Neural crest cell (in vitro differentiated cells): Measurements from ENCODE around the gene FBXL17. TPM values are rescaled to one million over a fixed set of nuclear protein-coding genes. Genes with fewer than 3 reads are reported as not detected.
"Not testable (repeated sequence)": the region's sequence is repeated elsewhere in the genome, so short reads cannot be mapped to it uniquely, and the experiment has no call there.

Experiments used
- DNase-seq: peaks from one replicate; pipeline ENCODE4 v3.0.0; 2021; ENCODE audit warnings: low read depth, mixed read lengths, low spot score
- H3K27ac Mint-ChIP-seq: one replicate; pipeline ENCODE4 v1.8.0; 2021; ENCODE audit warnings: mild to moderate bottlenecking, mixed read lengths; ENCODE audit not compliant: unreplicated experiment
- H3K27me3 Mint-ChIP-seq: 2 replicates; pipeline ENCODE4 v1.8.0; 2021; ENCODE audit warnings: low read depth, mild to moderate bottlenecking, mixed read lengths
- H3K36me3 Mint-ChIP-seq: 2 replicates; pipeline ENCODE4 v1.8.0; 2021; ENCODE audit warnings: low read depth, mild to moderate bottlenecking, mixed read lengths
- H3K4me1 Mint-ChIP-seq: 2 replicates; pipeline ENCODE4 v1.8.0; 2021; ENCODE audit warnings: mixed read lengths
- H3K4me3 Mint-ChIP-seq: one replicate; pipeline ENCODE4 v1.8.0; 2021; ENCODE audit warnings: mild to moderate bottlenecking, mixed read lengths
- H3K9me3 Mint-ChIP-seq: 2 replicates; pipeline ENCODE4 v1.8.0; 2021; ENCODE audit warnings: mixed read lengths
- total RNA-seq: library from RNA; stranded (reverse); gene quantifications from 2 replicates; pipeline ENCODE4 v1.2.1, GENCODE V29; 2021
- TF ChIP-seq, protein P1 (sequence below): fragments of 200-600 bp; sonication (generic); conservative IDR thresholded peaks from 2 replicates; pipeline ENCODE4 v1.5.0; 2021; ENCODE audit warnings: antibody characterized with exemption, mild to moderate bottlenecking

The FBXL17 gene
- total RNA-seq, 1 donor from 2014 or later: 17.8 TPM

DNA sequence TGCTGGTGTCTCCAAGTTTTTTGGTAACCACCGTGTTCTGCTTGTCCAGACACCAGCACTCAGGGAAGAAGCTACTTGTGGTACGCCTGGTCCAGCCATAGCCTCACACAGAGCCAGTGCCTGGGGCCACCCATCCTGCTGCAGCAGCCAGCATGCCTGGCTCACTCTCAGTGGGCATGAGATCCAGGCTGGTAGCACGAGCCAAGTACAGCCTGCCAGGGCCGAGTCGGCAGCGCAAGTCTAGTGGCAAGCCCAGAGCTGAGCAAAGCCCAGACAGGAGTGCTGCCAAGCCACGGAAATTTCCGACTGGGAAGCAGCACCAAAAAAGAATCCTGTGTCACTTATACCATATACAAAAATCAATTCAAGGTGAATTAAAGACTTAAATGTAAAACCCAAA lies 36.3 kb upstream of the FBXL17 start:
- Mint-ChIP-seq H3K9me3 (no peaks in the 10 kb centered on the region), H3K36me3 (no peaks in the 10 kb centered on the region), H3K27me3 (no peaks in the 10 kb centered on the region), H3K4me1 (peaks cover 6% of the 10 kb centered on the region), H3K4me3 (no peak overlapping the region), H3K27ac (no peak overlapping the region)
- TF ChIP-seq, protein P1, sequence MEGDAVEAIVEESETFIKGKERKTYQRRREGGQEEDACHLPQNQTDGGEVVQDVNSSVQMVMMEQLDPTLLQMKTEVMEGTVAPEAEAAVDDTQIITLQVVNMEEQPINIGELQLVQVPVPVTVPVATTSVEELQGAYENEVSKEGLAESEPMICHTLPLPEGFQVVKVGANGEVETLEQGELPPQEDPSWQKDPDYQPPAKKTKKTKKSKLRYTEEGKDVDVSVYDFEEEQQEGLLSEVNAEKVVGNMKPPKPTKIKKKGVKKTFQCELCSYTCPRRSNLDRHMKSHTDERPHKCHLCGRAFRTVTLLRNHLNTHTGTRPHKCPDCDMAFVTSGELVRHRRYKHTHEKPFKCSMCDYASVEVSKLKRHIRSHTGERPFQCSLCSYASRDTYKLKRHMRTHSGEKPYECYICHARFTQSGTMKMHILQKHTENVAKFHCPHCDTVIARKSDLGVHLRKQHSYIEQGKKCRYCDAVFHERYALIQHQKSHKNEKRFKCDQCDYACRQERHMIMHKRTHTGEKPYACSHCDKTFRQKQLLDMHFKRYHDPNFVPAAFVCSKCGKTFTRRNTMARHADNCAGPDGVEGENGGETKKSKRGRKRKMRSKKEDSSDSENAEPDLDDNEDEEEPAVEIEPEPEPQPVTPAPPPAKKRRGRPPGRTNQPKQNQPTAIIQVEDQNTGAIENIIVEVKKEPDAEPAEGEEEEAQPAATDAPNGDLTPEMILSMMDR: no peak
- DNase-seq: no peak

DNA sequence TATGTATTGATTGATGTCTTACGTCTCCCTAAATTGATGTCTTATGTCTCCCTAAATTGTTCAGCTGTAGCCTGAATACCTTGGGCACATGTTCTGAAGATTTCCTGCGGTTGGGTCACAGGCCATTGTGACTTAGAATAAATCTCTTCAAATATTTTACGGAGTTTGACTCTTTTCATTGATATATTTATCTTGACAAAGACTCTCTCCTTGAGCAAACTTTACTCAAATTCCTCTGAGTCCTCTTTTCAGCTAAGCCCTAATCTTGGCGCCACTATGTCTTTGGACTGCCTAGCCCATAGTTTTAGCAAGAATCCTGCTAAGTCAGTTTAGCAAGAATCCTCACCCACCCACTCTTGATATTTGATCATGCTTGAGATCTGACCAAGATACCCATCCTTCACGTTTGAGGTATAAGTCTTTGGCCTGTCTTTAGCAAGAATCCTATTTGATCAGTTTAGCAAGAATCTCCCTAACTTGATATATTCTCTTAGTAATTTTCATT lies 35.3 kb upstream of the FBXL17 start:
- no peak for DNase-seq
- Mint-ChIP-seq H3K4me3 (no peak overlapping the region), H3K27me3 (no peaks in the 10 kb centered on the region), H3K9me3 (no peaks in the 10 kb centered on the region), H3K27ac (no peak overlapping the region), H3K36me3 (no peaks in the 10 kb centered on the region), H3K4me1 (peaks cover 6% of the 10 kb centered on the region)
- TF ChIP-seq, protein P1: no peak

DNA sequence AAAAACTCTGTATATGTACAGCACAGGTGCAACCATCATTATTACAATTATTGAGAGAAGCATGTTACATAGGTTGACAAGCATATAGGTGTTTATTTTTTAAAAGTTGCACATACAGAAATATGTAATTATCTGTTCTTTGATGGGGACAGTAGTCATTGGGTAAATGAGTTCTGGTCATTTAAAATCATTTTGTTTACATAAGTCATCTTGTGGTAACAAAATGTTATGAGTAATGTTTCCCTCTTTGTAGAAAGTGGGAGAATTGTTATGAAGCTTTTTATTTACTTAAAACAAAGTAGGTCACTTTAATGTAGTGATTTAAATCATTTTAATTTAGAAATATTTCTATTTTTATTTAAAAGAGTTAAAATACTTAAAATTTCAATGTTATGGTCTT lies 33.8 kb upstream of the FBXL17 start:
- no peaks in the 10 kb centered on the region for H3K27me3 Mint-ChIP-seq
- H3K4me1 Mint-ChIP-seq: peaks cover 6% of the 10 kb centered on the region
- DNase-seq: no peak
- H3K36me3 Mint-ChIP-seq: no peaks in the 10 kb centered on the region
- no peaks in the 10 kb centered on the region for H3K9me3 Mint-ChIP-seq
- H3K27ac Mint-ChIP-seq: no peak overlapping the region
- H3K4me3 Mint-ChIP-seq: no peak overlapping the region
- TF ChIP-seq, protein P1: no peak

DNA sequence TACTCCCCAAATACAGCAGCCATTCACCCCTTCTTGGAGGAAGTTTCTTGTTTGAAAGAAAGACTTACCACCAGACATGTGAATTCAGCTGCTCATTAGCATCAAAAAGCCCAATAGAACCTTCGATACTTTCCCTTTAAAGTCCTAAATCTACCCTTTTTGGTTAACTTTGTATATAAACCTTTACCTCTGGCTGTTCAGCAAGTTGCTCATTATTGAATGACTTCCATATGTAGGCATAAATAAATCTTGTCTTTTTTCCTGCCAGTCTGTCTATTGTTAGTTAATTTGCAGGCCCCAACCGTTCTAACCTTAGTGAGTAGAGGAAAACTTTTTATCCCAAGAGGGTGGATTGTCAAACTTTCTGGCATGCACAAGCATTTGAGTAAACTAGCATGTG lies 27.9 kb upstream of the FBXL17 start:
- Mint-ChIP-seq H3K27ac (peak overlapping the region; percentile 79), H3K9me3 (peaks cover 2% of the 10 kb centered on the region), H3K4me1 (peaks cover 9% of the 10 kb centered on the region), H3K4me3 (no peak overlapping the region), H3K36me3 (peaks cover 6% of the 10 kb centered on the region), H3K27me3 (no peaks in the 10 kb centered on the region)
- TF ChIP-seq, protein P1: no peak
- no peak for DNase-seq

DNA sequence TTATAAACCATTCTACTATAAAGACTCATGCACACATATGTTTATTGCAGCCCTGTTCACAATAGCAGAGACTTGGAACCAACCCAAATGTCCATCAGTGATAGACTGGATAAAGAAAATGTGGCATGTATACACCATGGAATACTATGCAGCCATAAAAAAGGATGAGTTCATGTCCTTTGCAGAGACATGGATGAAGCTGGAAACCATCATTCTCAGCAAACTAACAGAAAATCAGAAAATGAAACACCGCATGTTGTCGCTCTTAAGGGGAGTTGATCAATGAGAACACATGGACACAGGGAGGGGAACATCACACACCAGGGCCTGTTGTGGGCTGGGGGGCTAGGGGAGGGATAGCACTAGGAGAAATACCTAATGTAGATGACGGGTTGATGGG lies 23.3 kb upstream of the FBXL17 start:
- not testable (repeated sequence) for H3K4me3 Mint-ChIP-seq, DNase-seq, H3K4me1 Mint-ChIP-seq, H3K27me3 Mint-ChIP-seq, H3K27ac Mint-ChIP-seq
- H3K36me3 Mint-ChIP-seq: peaks cover 13% of the 10 kb centered on the region
- peaks cover 15% of the 10 kb centered on the region for H3K9me3 Mint-ChIP-seq

DNA sequence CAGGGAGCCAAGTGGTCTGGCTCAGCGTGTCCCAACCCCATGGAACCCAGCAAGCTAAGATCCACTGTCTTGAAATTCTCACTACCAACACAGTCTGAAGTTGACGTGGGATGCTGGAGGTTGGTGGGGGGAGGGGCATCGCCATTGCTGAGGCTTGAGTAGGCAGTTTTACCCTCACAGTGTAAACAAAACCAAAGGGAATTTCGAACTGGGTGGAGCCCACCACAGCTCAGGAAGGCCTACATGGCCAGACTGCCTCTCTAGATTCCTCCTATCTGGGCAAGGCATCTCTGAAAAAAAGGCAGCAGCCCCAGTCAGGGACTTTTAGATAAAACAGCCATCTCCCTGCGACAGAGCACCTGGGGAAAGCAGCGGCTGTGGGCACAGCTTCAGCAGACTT lies 17.1 kb upstream of the FBXL17 start:
- Mint-ChIP-seq H3K27ac (no peak overlapping the region), H3K27me3 (no peaks in the 10 kb centered on the region), H3K36me3 (peaks cover 6% of the 10 kb centered on the region), H3K4me1 (no peaks in the 10 kb centered on the region), H3K9me3 (peaks cover 11% of the 10 kb centered on the region), H3K4me3 (no peak overlapping the region)
- TF ChIP-seq, protein P1: no peak
- DNase-seq: no peak

DNA sequence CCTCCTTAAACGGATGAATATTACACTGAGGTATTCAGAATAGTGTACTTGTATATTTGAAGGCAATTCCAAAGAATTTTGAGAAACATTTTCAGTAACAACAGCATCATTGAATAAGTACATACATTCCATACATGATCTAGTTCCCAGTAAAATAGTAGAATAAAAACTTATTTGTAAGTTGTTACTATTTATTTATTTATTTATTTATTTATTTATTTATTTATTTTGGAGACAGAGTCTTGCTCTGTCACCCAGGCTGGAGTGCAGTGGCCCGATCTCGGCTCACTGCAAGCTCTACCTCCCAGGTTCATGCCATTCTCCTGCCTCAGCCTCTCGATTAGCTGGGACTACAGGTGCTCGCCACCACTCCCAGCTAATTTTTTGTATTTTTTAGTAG lies 14.9 kb upstream of the FBXL17 start:
- not testable (repeated sequence) for H3K4me1 Mint-ChIP-seq, DNase-seq, H3K4me3 Mint-ChIP-seq, H3K36me3 Mint-ChIP-seq, H3K27ac Mint-ChIP-seq, H3K27me3 Mint-ChIP-seq, H3K9me3 Mint-ChIP-seq
